T-helper 1 cell (primary cell): Measurements from ENCODE around the gene HTT.

ENCODE experiments used
- DNase-seq, 5 donors: peaks; one replicate each; pipeline ENCODE4 v3.0.0-alpha.2; 2012 to 2020
- total RNA-seq, 4 donors: gene quantifications; one replicate each; lab custom pipeline; 2026; lab: John Stamatoyannopoulos, UW

Gene HTT
- 123 to 188 (median 172) reads per million in 4 donors for total RNA-seq

- DNase-seq = peak; percentile 91 to 97 (median 96)
Measured at GRCh38 chr4:3074078-3074845, at the start of gene HTT, which contains the start of gene HTT-AS. Gene HTT (plus strand): TSS chr4:3074681. CDS start chr4:3074826, 145 bp downstream. Gene HTT-AS (minus strand): TSS chr4:3074538.

- no peak for DNase-seq
Measured at GRCh38 chr4:3025881-3026280, 48.6 kb upstream of the HTT start.

- no peak for DNase-seq
Measured at GRCh38 chr4:3026540-3026939, 47.9 kb upstream of the HTT start.

- no peak for DNase-seq
Measured at GRCh38 chr4:3029464-3029863, 45.0 kb upstream of the HTT start.

- no peak for DNase-seq
Measured at GRCh38 chr4:3030566-3031356, 43.7 kb upstream of the HTT start.

DNA sequence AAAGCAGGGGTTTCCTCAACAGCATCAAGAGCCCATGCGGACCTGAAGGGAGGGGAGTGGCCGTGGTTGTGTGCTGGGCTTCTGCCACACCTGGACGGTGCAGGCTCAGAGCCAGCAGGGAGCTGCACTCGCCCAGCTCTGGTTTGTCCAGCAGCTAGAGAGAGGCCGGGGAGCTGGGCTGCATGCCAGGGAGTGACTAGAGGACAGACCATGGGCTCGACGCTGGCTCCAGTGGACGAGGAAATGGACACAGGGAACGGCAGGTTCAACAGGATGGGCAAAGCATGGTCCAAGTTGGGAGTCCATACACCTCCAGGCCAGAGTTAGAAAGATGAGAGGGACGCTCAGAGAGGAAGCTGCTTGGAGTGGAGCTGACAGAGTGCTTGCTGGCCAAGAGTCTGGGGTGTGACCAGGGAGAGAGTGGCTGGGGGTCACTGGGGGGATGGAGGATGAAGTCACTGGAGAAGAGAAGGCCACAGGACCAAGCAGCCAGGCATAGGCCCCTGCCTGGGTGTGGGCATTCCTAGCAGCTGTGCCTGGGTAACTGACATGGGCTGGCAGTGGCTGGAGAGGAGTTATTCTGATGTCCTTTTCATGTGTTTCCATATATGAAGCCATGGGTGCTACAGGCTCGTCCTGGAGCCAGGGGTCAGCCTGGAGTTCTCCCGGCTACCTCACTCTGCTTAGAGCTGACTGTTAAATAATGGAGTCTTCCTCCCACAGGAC is 43.0 kb upstream of the HTT start:
- DNase-seq = no peak

GRCh38 chr4:3034231-3034630 is 40.2 kb upstream of the HTT start:
- no peak for DNase-seq

DNA sequence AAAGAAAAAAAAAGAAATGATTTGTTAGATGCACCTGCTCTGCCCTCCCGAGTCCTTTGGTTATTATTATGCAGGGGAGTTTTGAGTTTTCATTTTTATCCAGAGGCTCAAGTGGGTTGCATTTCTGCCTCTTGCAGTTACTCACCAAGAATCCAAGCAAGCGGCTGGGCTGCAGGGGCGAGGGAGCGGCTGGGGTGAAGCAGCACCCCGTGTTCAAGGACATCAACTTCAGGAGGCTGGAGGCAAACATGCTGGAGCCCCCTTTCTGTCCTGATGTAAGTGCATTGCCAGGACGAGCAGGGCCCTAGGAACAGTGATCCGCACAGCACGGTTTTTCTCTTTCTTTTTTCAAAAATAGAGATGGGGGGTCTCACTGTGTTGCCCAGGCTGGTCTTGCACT is 39.2 kb upstream of the HTT start:
- DNase-seq = no peak

DNA sequence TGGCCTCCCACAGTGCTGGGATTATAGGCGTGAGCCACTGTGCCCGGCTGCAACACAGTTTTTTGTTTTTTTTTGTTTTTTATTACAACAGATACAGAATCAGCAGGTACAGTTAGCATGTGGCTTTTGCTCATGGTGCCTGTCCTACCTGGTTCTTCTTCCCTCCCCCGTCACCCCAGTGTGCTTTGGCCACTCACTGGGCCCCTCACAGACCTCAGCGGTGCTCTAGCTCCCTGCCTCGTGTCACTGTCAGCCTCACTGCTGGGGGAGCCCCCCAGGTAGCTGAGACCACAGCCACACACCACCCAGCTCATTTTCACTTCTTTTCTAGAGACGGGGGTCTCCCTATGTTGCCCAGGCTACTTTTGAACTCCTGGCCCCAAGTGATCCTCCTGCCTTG is 38.8 kb upstream of the HTT start:
- no peak for DNase-seq

DNA sequence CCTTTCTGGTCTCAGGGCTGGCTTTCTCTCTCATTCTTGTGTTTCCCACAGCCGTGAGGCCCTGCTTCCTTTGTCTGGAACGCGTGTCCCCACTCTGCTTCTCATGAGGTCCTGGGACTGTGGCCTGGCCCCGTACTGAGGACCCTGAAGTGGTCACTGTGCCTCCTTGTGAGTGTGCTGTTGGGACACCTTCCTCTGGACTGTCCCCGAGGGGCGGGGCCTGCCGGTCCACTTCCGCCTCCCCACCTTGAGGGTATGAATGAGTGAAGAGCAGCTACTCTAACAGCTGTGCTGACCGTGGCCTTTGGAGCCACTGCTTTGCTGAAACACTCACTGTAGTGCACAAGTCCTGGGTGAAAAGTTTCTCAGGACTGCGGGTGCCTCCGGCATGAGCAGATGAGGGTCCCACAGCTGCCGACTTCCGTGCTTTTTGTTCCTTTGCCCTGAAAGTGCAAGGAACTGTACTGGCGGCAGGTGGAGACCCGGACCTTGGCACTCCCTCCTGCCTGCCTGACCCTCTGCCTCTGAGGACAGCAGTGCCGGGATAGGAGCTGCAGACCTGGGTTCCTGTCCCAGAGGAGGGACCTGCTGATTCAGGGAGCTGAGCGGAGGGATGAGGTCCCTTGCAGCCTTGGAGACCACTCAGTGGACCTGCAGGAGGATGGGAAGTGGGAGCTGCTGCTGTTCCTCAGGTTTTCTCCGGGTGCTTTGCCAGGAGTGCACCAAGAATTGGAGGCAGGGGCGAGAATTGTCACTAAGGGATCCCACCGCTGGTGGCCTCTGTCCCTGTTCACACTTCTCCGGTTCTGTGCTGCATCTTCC is 38.1 kb upstream of the HTT start:
- no peak for DNase-seq

GRCh38 chr4:3037957-3038461 is 36.5 kb upstream of the HTT start:
- peak in 1 of 5 donors; percentile 15 for DNase-seq

DNA sequence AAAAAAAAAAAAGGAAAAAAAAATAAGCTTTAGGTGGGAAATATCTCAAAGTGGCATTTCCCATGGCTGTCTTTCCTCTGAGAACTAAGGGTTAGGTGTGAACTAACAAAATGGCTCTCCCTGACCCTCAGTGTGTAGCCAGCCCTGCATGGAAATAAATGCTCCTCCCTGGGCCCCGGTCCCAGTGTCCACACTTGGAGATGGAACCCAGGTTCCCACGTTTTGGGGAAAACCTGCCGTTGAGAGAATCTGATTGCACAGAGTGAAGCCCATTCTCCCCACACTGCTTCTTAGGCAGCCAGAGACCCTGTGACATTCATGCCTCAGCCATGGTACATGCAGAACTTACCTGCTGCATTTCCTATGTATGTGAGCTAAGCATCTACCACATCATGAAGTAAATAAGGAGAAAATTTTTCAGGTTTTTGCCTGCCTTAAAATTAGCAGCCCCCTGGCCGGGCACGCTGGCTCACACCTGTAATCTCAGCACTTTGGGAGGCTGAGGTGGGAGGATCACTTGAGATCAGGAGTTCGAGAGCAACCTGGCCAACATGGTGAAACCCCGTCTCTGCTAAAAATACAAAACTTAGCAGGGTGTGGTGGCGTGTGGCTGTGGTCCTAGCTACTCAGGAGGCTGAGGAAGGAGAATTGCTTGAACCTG is 34.6 kb upstream of the HTT start:
- no peak for DNase-seq

GRCh38 chr4:3040452-3041191 is 33.9 kb upstream of the HTT start:
- DNase-seq = no peak

GRCh38 chr4:3041192-3042142 is 33.0 kb upstream of the HTT start:
- DNase-seq = peak in 3 of 5 donors; percentile 16 to 51 (median 28)

DNA sequence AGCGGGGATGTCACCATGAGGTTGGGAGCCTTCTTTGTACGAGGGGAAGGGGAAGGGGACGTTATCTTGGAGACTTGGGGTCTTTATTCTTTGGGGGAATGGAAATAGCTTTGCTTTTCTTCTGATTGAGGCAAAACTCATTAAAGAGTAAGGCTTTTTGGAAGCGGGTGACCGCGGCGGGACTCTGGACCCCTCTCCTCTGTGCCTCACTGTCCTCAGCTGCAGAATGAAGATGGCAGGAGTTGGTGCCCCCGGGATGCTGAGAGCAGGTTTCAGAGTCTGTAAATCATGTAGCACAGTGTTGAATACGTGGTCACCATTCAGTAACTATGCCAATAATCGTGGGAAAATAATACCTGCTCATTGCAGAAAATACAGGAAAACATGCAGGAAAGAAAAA is 32.3 kb upstream of the HTT start:
- DNase-seq = no peak

- no peak for DNase-seq
Measured at GRCh38 chr4:3043282-3044020, 31.0 kb upstream of the HTT start.

- peak; percentile 49 to 81 (median 66) for DNase-seq
Measured at GRCh38 chr4:3044870-3045819, 29.3 kb upstream of the HTT start.

GRCh38 chr4:3046162-3046561 is 28.3 kb upstream of the HTT start:
- DNase-seq = no peak
